Choroid plexus epithelial cell (primary cell): Measurements from ENCODE around the gene SCUBE1.

Source experiments
- DNase-seq: peaks from one replicate; pipeline ENCODE4 v3.0.0-alpha.2; 2010; ENCODE audit warnings: low read depth
- H3K4me3 ChIP-seq: 2 replicates; pipeline ENCODE4 v1.5.1; 2011; ENCODE audit warnings: low read depth, mild to moderate bottlenecking, control low read depth, low read length, moderate library complexity
- CTCF ChIP-seq: conservative IDR thresholded peaks from 2 replicates; pipeline ENCODE4 v1.5.1; 2011; ENCODE audit warnings: low read depth, mild to moderate bottlenecking, control low read depth, inconsistent platforms, low read length, moderate library complexity

The SCUBE1 gene

GRCh38 chr22:43343262-43343669 lies at the start of gene SCUBE1:
Gene SCUBE1 (minus strand): TSS chr22:43343372. CDS start chr22:43343261, 111 bp downstream.
- no peak within 1 kb of the TSS for H3K4me3 ChIP-seq
- DNase-seq = peak; percentile 33
- no peak for TF ChIP-seq CTCF

- DNase-seq = no peak
- H3K4me3 ChIP-seq = no peak overlapping the region
- no peak for TF ChIP-seq CTCF
These were observed 49.3 kb upstream of the SCUBE1 start for GRCh38 chr22:43392385-43392989.

- no peak for DNase-seq
- TF ChIP-seq CTCF = no peak
- no peak overlapping the region for H3K4me3 ChIP-seq
These were observed 48.1 kb upstream of the SCUBE1 start for GRCh38 chr22:43391306-43391705.

- DNase-seq = no peak
- TF ChIP-seq CTCF = no peak
- no peak overlapping the region for H3K4me3 ChIP-seq
These were observed 47.7 kb upstream of the SCUBE1 start for GRCh38 chr22:43390872-43391271.

- no peak for TF ChIP-seq CTCF
- no peak for DNase-seq
- no peak overlapping the region for H3K4me3 ChIP-seq
These were observed 47.0 kb upstream of the SCUBE1 start for GRCh38 chr22:43390166-43390565.

GRCh38 chr22:43389227-43389836 lies 46.2 kb upstream of the SCUBE1 start:
- no peak for TF ChIP-seq CTCF
- DNase-seq = no peak
- no peak overlapping the region for H3K4me3 ChIP-seq

GRCh38 chr22:43388420-43388851 lies 45.3 kb upstream of the SCUBE1 start:
- no peak overlapping the region for H3K4me3 ChIP-seq
- DNase-seq = peak; percentile 70
- peak; percentile 95 for TF ChIP-seq CTCF
